ENCODE measurements around the gene TMEM131L. TPM values are rescaled to one million over a fixed set of nuclear protein-coding genes. Genes with fewer than 3 reads are reported as not detected.
A peak's percentile ranks its signal among the peaks of the same experiment; 100 is the strongest.

Gene TMEM131L
- total RNA-seq, 1 experiment from 2014 or later: 61.3 TPM

GRCh38 chr4:153476829-153477574 lies 10.8 kb downstream of the TMEM131L start:
- no peaks in the 10 kb centered on the region for H3K27me3 ChIP-seq
- H3K4me3 ChIP-seq: no peak overlapping the region
- peaks cover 51% of the 10 kb centered on the region for H3K36me3 ChIP-seq
- H3K9me3 ChIP-seq (replicated peaks): no peaks in the 10 kb centered on the region
- no peaks in the 10 kb centered on the region for H3K4me1 ChIP-seq
- DNase-seq: no peak
- H3K27ac ChIP-seq: no peak overlapping the region

- peaks cover 48% of the 10 kb centered on the region for H3K36me3 ChIP-seq
- H3K27ac ChIP-seq: no peak overlapping the region
Measured at GRCh38 chr4:153479101-153479500, 12.9 kb downstream of the TMEM131L start.

GRCh38 chr4:153480704-153481103 lies 14.5 kb downstream of the TMEM131L start:
- Histone ChIP-seq H3K9me3 (replicated peaks) (no peaks in the 10 kb centered on the region), H3K4me1 (peaks cover 2% of the 10 kb centered on the region), H3K27me3 (no peaks in the 10 kb centered on the region), H3K36me3 (peaks cover 38% of the 10 kb centered on the region), H3K27ac (no peak overlapping the region), H3K4me3 (no peak overlapping the region)
- no peak for DNase-seq

More at GRCh38 chr4:153479101-153479500, 12.9 kb downstream of the TMEM131L start:
- no peak for DNase-seq
- no peaks in the 10 kb centered on the region for H3K4me1 ChIP-seq
- no peaks in the 10 kb centered on the region for H3K27me3 ChIP-seq
- H3K4me3 ChIP-seq: no peak overlapping the region
- H3K9me3 ChIP-seq (replicated peaks): no peaks in the 10 kb centered on the region

- no peaks in the 10 kb centered on the region for H3K27me3 ChIP-seq
- no peak for DNase-seq
- H3K36me3 ChIP-seq: peaks cover 35% of the 10 kb centered on the region
- H3K4me3 ChIP-seq: no peak overlapping the region
- H3K9me3 ChIP-seq (replicated peaks): no peaks in the 10 kb centered on the region
- H3K27ac ChIP-seq: no peak overlapping the region
- H3K4me1 ChIP-seq: peaks cover 9% of the 10 kb centered on the region
Measured at GRCh38 chr4:153481478-153481877, 15.3 kb downstream of the TMEM131L start.

- Histone ChIP-seq H3K36me3 (peaks cover 24% of the 10 kb centered on the region), H3K4me1 (peaks cover 26% of the 10 kb centered on the region), H3K9me3 (replicated peaks) (no peaks in the 10 kb centered on the region), H3K27me3 (no peaks in the 10 kb centered on the region), H3K27ac (no peak overlapping the region), H3K4me3 (no peak overlapping the region)
- DNase-seq: no peak
Measured at GRCh38 chr4:153483432-153484418, 17.6 kb downstream of the TMEM131L start.

- no peaks in the 10 kb centered on the region for H3K27me3 ChIP-seq
- H3K27ac ChIP-seq: no peak overlapping the region
- H3K4me1 ChIP-seq: peaks cover 35% of the 10 kb centered on the region
- H3K4me3 ChIP-seq: no peak overlapping the region
- DNase-seq: no peak
- H3K9me3 ChIP-seq (replicated peaks): no peaks in the 10 kb centered on the region
- peaks cover 22% of the 10 kb centered on the region for H3K36me3 ChIP-seq
Measured at GRCh38 chr4:153485359-153485758, 19.2 kb downstream of the TMEM131L start.

GRCh38 chr4:153485860-153486259 lies 19.7 kb downstream of the TMEM131L start:
- Histone ChIP-seq H3K36me3 (peaks cover 23% of the 10 kb centered on the region), H3K4me3 (no peak overlapping the region), H3K27me3 (no peaks in the 10 kb centered on the region), H3K27ac (no peak overlapping the region), H3K4me1 (peaks cover 37% of the 10 kb centered on the region), H3K9me3 (replicated peaks) (no peaks in the 10 kb centered on the region)
- no peak for DNase-seq

- Histone ChIP-seq H3K4me1 (peaks cover 41% of the 10 kb centered on the region), H3K27me3 (no peaks in the 10 kb centered on the region), H3K4me3 (no peak overlapping the region), H3K27ac (no peak overlapping the region), H3K36me3 (peaks cover 27% of the 10 kb centered on the region), H3K9me3 (replicated peaks) (no peaks in the 10 kb centered on the region)
- DNase-seq: no peak
Measured at GRCh38 chr4:153486281-153487151, 20.4 kb downstream of the TMEM131L start.

- peaks cover 23% of the 10 kb centered on the region for H3K36me3 ChIP-seq
- no peaks in the 10 kb centered on the region for H3K9me3 ChIP-seq (replicated peaks)
- H3K4me3 ChIP-seq: peak overlapping the region; percentile 17; the same call in 1 of the 2 replicates
- H3K4me1 ChIP-seq: peaks cover 41% of the 10 kb centered on the region
- H3K27ac ChIP-seq: peak overlapping the region; percentile 43
- peak; percentile 69 to 75 for DNase-seq
- no peaks in the 10 kb centered on the region for H3K27me3 ChIP-seq
Measured at GRCh38 chr4:153488006-153488891, 22.1 kb downstream of the TMEM131L start.

- Histone ChIP-seq H3K27me3 (no peaks in the 10 kb centered on the region), H3K36me3 (peaks cover 15% of the 10 kb centered on the region), H3K4me3 (no peak overlapping the region), H3K27ac (no peak overlapping the region), H3K9me3 (replicated peaks) (no peaks in the 10 kb centered on the region), H3K4me1 (peaks cover 41% of the 10 kb centered on the region)
- no peak for DNase-seq
Measured at GRCh38 chr4:153489856-153490558, 23.8 kb downstream of the TMEM131L start.

GRCh38 chr4:153490985-153491483 lies 24.9 kb downstream of the TMEM131L start:
- H3K27ac ChIP-seq: no peak overlapping the region
- no peak for DNase-seq
- no peaks in the 10 kb centered on the region for H3K27me3 ChIP-seq

GRCh38 chr4:153494562-153494961 lies 28.4 kb downstream of the TMEM131L start:
- no peaks in the 10 kb centered on the region for H3K9me3 ChIP-seq (replicated peaks)
- peaks cover 28% of the 10 kb centered on the region for H3K4me1 ChIP-seq
- peaks cover 11% of the 10 kb centered on the region for H3K36me3 ChIP-seq
- no peak overlapping the region for H3K27ac ChIP-seq
- no peak overlapping the region for H3K4me3 ChIP-seq
- DNase-seq: no peak
- H3K27me3 ChIP-seq: no peaks in the 10 kb centered on the region

More at GRCh38 chr4:153490985-153491483, 24.9 kb downstream of the TMEM131L start:
- Histone ChIP-seq H3K9me3 (replicated peaks) (no peaks in the 10 kb centered on the region), H3K4me3 (no peak overlapping the region), H3K36me3 (peaks cover 15% of the 10 kb centered on the region), H3K4me1 (peaks cover 35% of the 10 kb centered on the region)

Measured in SJCRH30 (cell line).